ENCODE results near the gene QKI. TPM values are rescaled to one million over a fixed set of nuclear protein-coding genes. Genes with fewer than 3 reads are reported as not detected.
A peak's percentile ranks its signal among the peaks of the same experiment; 100 is the strongest.

Gene QKI
- total and polyA plus RNA-seq, 2 of the 8 experiments (the other 6 are each of a cell fraction or from before 2014, with no cell fraction given) = 181 to 183 TPM

DNA sequence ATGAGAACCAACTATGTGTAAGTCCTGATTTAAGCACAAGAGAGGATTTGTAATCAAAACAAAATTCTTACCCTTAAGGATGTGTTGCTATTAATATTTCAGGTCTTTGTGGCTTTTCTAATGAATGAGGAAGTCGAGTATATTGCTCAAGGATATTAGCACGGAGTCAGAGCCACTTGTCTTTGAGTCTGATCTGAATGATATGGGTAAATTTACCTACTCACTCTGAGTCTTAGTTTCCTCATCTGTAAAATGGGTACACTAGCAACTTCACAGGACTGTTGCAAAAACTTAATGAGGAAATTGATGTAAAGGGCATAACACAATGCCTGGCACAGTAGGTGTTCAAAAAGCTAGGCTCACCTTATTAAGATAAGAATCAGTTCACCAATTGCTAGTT, 30.0 kb upstream of the QKI start:
- ChIA-PET CTCF (ENCODE audit: partially characterized antibody) (no interaction called here), POLR2A (ENCODE audit: partially characterized antibody) (no interaction called here)
- Histone ChIP-seq H2AFZ (ENCODE audit: low read length) (no peak overlapping the region), H3K9ac (replicated peaks in 1 of 4; ENCODE audit: extremely low read depth in 1 of 4, low read depth in 3 of 4, low read length in 3 of 4) (no peak overlapping the region), H3K18ac (ENCODE audit: extremely low read depth, low read length) (no peak overlapping the region), H4K8ac (ENCODE audit: extremely low read depth, insufficient read depth, low read length) (no peak overlapping the region), H2BK5ac (ENCODE audit: low read depth, low read length) (no peak overlapping the region), H3K4me1 (replicated peaks in 1 of 4; ENCODE audit: control insufficient read depth in 3 of 4, insufficient read depth in 4 of 4, low read length in 3 of 4) (no peaks in the 10 kb centered on the region), H2BK20ac (ENCODE audit: low read length) (no peak overlapping the region), H3K27me3 (replicated peaks in 1 of 4; ENCODE audit: control insufficient read depth in 3 of 4, extremely low read depth in 1 of 4, insufficient read depth in 3 of 4, low read length in 3 of 4) (no peaks in the 10 kb centered on the region), H2BK120ac (replicated peaks; ENCODE audit: low read depth, low read length) (no peak overlapping the region), H2BK12ac (ENCODE audit: low read depth, low read length) (no peak overlapping the region), H3K23me2 (ENCODE audit: low read depth, low read length) (no peaks in the 10 kb centered on the region), H3K4ac (replicated peaks; ENCODE audit: insufficient read length, low read depth, low read length) (no peak overlapping the region), H4K5ac (ENCODE audit: insufficient read length, low read depth, low read length) (no peak overlapping the region), H3K36me3 (ENCODE audit: control insufficient read depth in 2 of 4, insufficient read depth in 4 of 4, low read length in 3 of 4) (no peaks in the 10 kb centered on the region), H3K9me3 (ENCODE audit: insufficient read depth in 2 of 2, low read depth in 1 of 2, low read length in 1 of 2) (no peaks in the 10 kb centered on the region), H3K4me3 (ENCODE audit: extremely low read depth in 1 of 4, insufficient read depth in 2 of 4, low read depth in 3 of 4, low read length in 4 of 4) (no peak overlapping the region), H3K79me2 (ENCODE audit: control insufficient read depth in 1 of 2, insufficient read depth in 2 of 2, low read length in 2 of 2) (no peaks in the 10 kb centered on the region), H2BK15ac (ENCODE audit: low read length) (no peak overlapping the region), H3K56ac (replicated peaks; ENCODE audit: insufficient read length, low read depth, low read length) (no peak overlapping the region), H4K20me1 (replicated peaks in 1 of 2; ENCODE audit: control insufficient read depth in 1 of 2, insufficient read depth in 2 of 2, low read length in 2 of 2) (no peaks in the 10 kb centered on the region), H4K91ac (replicated peaks; ENCODE audit: insufficient read length, low read length) (no peak overlapping the region), H3K79me1 (ENCODE audit: low read depth, low read length) (no peaks in the 10 kb centered on the region), H3K23ac (ENCODE audit: insufficient read length) (no peak overlapping the region), H3K27ac (ENCODE audit: low read depth, low read length) (no peak overlapping the region), H2AK5ac (ENCODE audit: low read depth, low read length) (no peak overlapping the region), H3K14ac (ENCODE audit: insufficient read length) (no peak overlapping the region), H3K4me2 (ENCODE audit: insufficient read depth in 1 of 2, low read depth in 2 of 2, low read length in 2 of 2) (no peak overlapping the region)
- no peak for TF ChIP-seq RAD21 (IDR thresholded peaks at IDR 0.05 in 1 of 2, conservative IDR thresholded peaks at IDR 0.05 in 1 of 2; ENCODE audit: low read depth in 2 of 2, low read length in 2 of 2)
- TF ChIP-seq GABPA (IDR thresholded peaks at IDR 0.05; ENCODE audit: borderline replicate concordance, insufficient read depth, low read length) = no peak
- peak; percentile 61 for TF ChIP-seq KDM1A (IDR thresholded peaks at IDR 0.05; ENCODE audit: borderline replicate concordance, low read length)
- no peak for FAIRE-seq
- DNase-seq (ENCODE audit: low read depth in 1 of 2, low spot score in 2 of 2) = no peak
- 90% methylated on average over 2 of the region's 2 CpGs; no CpG with 5 or more reads in 1 of the 2 experiments for WGBS, 2 experiments (ENCODE audit: extremely low coverage in 1 of 2, insufficient coverage in 1 of 2, insufficient read length in 1 of 2, insufficient replicate concordance in 2 of 2, low coverage in 1 of 2, low lambda C conversion rate in 2 of 2, missing lambda C conversion rate in 1 of 2)
